A549 treated with CpdA at 1 μM for 4 hours (cell line): ENCODE measurements around the gene SFT2D1. TPM values are rescaled to one million over a fixed set of nuclear protein-coding genes. Genes with fewer than 3 reads are reported as not detected.

Source experiments
- total RNA-seq: library from RNA; stranded (reverse); fragments of 200-300 nt; extraction: Qiagen RNA extraction; gene quantifications from 5 replicates; pipeline ENCODE4 v1.2.3, GENCODE V29; 2022; ENCODE audit warnings: low read depth

SFT2D1 gene
- total RNA-seq: 34.0 to 43.3 TPM (median 41.7 TPM) in 5 replicates

GRCh38 chr6:166342349-166343149 is at the start of gene SFT2D1:
SFT2D1 (minus strand) TSS chr6:166342545; CDS start chr6:166342481, 64 bp downstream.

GRCh38 chr6:166382933-166383801 is 40.8 kb upstream of the SFT2D1 start, which contains the start of gene MPC1:
MPC1 (minus strand) TSS chr6:166382940; CDS start chr6:166382876, 64 bp downstream.

GRCh38 chr6:166308033-166308768 is 34.1 kb downstream of the SFT2D1 start, which contains the start of gene PRR18:
PRR18 (minus strand) TSS chr6:166308392; CDS start chr6:166308142, 250 bp downstream.

Other genes starting within 250 kb of the SFT2D1 start
- gene TBXT, start 174.7 kb downstream of the SFT2D1 start, total RNA-seq: not detected in 5 replicates
- gene PRR18, start 34.2 kb downstream of the SFT2D1 start, total RNA-seq: 0.11 to 0.25 TPM (median 0.17 TPM) in 5 replicates
- 3.5 to 5.4 TPM (median 4.2 TPM) in 5 replicates for gene MPC1, start 40.4 kb upstream of the SFT2D1 start, total RNA-seq
- gene RAMACL, start 244.1 kb upstream of the SFT2D1 start, total RNA-seq: 0.05 to 0.23 TPM (median 0.12 TPM) in 5 replicates